GM18909 (cell line): Measurements from ENCODE around the gene ARPP19.
"Not testable (repeated sequence)": the region's sequence is repeated elsewhere in the genome, so short reads cannot be mapped to it uniquely, and the experiment has no call there.

Experiments used
- ATAC-seq: cut with Tn5 transposase; IDR thresholded peaks from one replicate; pipeline ENCODE4 v1.9.1; 2021; ENCODE audit warnings: mild to moderate bottlenecking; ENCODE audit not compliant: unreplicated experiment, poor library complexity

ARPP19 gene

DNA sequence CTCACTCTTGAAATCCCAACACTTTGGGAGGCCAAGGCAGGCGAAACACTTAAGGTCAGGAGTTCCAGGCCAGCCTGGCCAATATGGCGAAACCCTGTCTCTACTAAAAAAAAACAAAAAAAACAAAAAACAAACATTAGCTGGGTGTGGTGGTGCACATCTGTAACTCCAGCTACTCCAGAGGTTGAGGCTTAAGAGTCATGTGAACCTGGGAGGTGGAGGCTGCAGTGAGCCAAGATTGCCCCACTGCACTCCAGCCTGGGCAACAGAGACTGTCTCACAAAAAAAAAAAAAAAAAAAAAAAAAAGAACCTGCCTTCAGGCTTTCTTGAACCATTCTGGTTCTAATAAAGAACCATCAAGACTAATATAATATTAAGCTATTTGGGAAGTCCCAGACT lies 16.5 kb downstream of the ARPP19 start:
- no peak for ATAC-seq

DNA sequence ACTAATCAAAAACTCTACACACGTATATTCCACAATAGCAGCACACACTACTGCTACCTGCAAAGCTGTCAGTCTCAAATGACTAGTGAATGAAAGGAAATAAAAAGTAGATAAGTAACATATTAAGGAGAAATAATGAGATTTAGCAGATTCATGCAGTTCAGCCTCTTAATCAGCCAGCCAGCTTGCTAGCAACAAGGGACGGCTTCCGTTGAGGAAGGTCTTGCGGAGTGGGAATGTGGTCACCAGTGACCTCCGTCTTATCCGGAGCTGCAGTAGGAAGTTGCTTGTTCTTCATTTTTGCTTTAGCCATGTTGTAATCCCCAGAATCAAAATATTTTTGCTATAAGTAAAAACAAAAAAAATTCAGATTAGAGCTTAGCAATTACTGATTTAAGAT lies 17.1 kb downstream of the ARPP19 start:
- no peak for ATAC-seq

- ATAC-seq: not testable (repeated sequence)
Observed at GRCh38 chr15:52551186-52551585, 17.6 kb downstream of the ARPP19 start.

DNA sequence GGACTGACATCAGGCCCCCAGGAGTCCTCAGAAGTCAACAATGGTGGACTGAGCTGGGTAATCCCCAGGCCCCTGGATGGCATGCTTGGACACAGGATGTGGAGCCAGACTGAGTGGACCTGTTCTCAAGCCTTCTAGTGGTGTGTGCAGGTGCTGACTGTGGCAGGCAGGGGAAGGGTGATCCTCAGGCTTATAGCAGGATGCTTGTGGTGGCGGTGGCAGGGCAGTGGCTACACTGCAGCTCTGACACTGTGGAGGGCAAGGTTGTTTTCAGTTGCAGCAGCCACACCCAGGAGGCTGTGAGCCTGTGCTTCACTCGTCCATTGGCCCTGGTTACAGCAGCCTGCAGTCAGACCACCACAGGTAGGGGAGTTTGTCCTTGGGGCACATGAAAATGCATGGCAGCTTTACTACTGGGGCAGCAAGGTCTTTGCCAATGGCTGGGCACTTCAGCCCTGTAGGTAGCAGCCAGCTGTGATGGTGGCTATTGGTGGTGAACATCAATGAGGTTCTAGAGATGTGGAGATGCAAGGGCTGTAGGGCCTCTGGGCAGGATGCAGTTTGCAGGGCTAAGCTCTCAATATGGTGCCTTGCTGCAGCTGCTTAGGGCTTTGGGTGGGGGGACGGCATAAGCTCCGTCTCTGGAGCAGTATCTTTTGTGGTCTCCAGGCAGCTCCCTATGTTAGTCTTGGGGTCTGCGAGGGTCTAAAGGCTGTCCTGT lies 22.6 kb downstream of the ARPP19 start:
- no peak for ATAC-seq

DNA sequence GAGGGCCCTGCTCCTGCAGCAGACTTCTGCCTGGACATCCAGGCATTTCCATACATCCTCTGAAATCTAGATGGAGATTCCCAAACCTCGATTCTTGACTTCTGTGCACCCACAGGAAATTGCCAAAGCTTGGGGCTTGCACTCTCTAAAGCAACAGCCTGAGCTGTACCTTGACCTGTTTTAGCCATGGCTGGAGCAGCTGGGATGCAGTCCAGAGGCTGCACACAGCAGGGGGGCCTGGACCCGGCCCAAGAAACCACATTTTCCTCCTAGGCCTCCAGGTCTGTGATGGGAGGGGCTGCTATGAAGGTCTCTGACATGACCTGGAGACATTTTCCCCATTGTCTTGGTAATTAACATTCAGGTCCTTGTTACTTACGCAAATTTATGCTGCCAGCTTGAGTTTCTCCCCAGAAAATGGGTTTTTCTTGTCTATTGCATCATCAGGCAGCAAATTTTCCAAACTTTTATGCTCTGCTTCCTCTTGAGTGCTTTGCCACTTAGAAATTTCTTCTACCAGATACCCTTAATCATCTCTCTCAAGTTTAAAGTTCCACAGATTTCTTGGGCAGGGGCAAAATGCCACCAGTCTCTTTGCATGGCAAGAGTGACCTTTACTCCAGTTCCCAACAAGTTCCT lies 28.3 kb downstream of the ARPP19 start:
- no peak for ATAC-seq

DNA sequence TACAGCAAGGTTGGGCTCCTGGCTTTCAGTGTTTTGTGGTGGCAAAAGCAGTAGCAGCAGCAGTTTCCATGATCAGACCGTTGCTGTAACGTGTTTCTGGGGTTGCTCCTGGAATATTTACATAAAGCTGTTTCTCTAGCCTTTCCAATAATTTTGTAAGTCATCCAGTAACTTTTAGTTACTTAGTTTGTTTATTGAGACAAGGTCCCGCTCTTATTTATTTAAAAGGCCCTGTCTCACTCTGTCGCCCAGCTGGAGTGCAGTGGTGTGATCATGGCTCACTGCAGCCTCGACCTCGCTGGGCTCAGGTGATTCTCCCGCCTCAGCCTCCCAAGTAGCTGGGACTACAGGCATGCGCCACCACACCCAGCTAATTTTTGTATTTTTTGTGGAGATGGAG lies 31.4 kb downstream of the ARPP19 start:
- no peak for ATAC-seq

- ATAC-seq: no peak
Observed at GRCh38 chr15:52532427-52532826, 36.4 kb downstream of the ARPP19 start.

DNA sequence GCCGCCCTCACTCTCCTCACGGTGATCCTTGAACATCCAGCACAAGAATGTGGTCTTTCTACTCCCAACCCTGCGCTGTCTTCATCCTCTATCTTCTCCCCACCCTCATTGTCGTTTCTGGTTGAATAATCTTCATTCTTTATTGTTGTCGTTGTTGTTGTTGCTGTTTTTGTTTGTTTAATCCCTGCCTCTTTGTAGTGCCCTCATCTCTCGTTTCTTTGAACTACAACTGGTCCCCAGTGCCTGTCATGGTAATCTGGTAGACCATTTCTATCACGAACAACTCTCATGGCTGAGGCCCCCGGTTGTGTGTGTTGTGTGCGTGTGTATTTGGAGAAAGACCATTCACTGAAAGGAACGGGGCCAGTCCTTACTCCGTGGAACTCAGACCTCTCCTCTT lies 38.9 kb downstream of the ARPP19 start:
- ATAC-seq: no peak

GRCh38 chr15:52529341-52529924 lies 39.4 kb downstream of the ARPP19 start:
- peak; percentile 1 for ATAC-seq

GRCh38 chr15:52528564-52529340 lies 40.1 kb downstream of the ARPP19 start, which contains the start of gene MYO5A:
Gene MYO5A (minus strand): TSS chr15:52528880. CDS start chr15:52528806, 74 bp downstream.
- peak; percentile 88 for ATAC-seq

DNA sequence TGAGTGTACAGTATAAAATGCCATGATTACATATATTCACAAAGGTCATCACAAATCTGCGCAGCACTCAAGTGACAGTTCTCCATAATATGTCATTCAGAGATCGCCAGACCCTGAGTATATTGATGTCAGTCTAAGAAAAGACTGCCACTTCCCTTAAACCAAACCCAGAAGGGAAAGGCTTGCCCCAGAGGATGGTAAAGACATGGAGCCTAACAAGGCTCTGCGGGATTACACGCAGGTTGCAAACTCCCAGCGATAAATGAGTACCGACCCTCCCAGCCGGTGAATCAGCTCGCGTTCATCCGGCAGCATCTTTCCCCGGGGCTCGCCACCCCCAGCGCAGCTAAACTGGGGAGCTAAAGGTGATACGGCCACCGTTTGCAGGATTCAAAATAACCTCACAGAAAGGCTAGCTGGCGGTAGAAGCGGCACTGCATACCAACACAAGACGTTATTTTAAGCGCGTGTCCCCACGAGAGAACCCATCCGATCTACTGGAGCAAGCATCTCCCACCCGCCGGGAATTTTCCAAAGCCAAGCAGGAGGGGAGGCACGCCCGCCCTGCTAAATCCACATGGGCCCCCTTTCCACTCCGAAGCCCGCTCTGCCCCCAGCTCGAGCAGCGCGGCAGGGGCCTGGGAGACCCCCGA lies 40.8 kb downstream of the ARPP19 start:
- peak; percentile 4 for ATAC-seq

- ATAC-seq: no peak
Observed at GRCh38 chr15:52527196-52527910, 41.5 kb downstream of the ARPP19 start.

GRCh38 chr15:52524223-52525136 lies 44.4 kb downstream of the ARPP19 start:
- no peak for ATAC-seq

GRCh38 chr15:52523647-52524046 lies 45.2 kb downstream of the ARPP19 start:
- no peak for ATAC-seq

DNA sequence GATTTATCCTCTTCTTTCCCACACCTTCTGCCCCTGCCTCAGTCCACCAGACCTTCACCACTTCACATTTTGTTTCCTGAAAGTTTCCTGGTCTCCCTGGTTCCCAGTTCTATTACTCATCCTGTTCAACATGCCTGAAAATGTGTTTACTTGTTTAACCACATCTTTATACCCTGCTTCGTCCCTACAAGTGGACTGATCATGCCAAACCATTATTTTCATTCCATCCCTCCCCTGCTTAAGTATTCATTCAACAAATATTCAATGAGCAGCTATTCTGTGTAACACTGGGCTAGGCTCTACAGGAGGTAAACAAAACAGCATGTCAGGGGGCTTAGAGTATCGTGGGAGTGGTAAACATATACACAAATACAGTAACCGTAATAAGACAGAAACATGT lies 45.6 kb downstream of the ARPP19 start:
- ATAC-seq: no peak

GRCh38 chr15:52521682-52522081 lies 47.1 kb downstream of the ARPP19 start:
- no peak for ATAC-seq

DNA sequence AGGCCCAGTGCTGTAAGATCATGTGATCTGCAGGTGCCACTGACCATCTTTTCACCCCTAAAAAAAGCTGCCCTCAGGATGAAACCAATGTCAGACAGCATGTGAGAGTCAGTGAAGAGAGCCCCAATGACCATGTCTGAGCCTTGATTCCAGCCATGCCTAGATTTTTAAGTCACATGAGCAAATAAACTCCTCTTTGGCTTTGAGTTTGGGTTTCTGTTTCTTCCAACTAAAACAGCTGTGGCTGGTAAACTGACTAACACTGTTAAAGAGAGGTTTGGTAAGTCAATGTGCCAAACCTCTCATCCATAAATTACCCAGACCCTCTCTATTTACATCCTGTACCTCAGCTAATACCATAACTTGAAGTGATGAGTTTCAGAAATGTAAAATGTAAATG lies 48.4 kb downstream of the ARPP19 start:
- ATAC-seq: no peak

DNA sequence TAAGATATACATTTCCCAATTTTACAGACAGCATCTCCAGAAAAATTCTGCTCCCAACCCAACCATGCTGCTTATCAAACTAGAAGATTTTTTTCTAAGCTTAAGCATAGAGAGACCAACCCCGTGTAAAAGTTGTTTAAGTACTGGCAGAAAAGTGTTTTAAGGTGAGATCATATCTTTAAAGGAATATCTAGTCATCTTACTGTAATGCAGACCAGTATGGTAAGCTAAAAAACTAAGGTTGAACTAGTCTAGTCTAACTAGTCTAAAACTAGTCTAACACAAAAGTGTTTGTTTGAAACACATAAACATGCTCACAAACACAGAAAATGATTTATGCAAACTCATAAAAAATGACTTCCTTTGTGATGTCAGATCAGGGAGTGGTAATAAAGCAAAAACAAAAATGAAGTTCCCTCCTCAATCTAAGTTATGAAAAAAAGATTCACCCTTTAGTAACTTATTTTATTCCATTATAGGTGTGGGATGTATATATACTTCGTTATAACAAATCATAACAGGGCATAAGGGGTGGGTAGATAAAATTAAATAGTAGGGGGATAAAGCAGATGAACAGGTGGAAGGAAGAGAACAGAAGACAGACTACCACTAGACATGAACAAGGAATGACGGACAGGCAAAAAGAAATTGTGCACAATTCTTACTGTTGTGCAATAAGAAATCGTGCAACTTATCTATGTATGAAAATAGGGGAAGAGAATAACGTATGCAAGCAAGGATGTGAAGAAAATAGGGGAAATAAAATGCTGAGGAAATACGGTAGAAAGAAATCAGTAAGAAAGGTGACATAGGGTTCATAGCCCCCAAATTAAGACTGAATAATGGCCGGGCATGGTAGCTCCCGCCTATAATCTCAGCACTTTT lies 50.1 kb downstream of the ARPP19 start:
- no peak for ATAC-seq
